HG03280 (cell line): ENCODE measurements around the gene NMNAT3.

Experiments used
- ATAC-seq: cut with Tn5 transposase; IDR thresholded peaks from one replicate; pipeline ENCODE4 v1.9.1; 2021; ENCODE audit warnings: mild to moderate bottlenecking, moderate library complexity; ENCODE audit not compliant: unreplicated experiment

The NMNAT3 gene

GRCh38 chr3:139524841-139525636 lies 152.7 kb downstream of the NMNAT3 start:
- ATAC-seq = no peak

GRCh38 chr3:139523718-139524117 lies 154.1 kb downstream of the NMNAT3 start:
- no peak for ATAC-seq

GRCh38 chr3:139523166-139523565 lies 154.6 kb downstream of the NMNAT3 start:
- ATAC-seq = no peak

- no peak for ATAC-seq
These were observed 155.4 kb downstream of the NMNAT3 start for GRCh38 chr3:139522421-139522820.

GRCh38 chr3:139521816-139522215 lies 156.0 kb downstream of the NMNAT3 start:
- ATAC-seq = no peak

GRCh38 chr3:139521144-139521543 lies 156.6 kb downstream of the NMNAT3 start:
- no peak for ATAC-seq

GRCh38 chr3:139519998-139520737 lies 157.6 kb downstream of the NMNAT3 start:
- ATAC-seq = no peak

GRCh38 chr3:139518926-139519842 lies 158.6 kb downstream of the NMNAT3 start:
- no peak for ATAC-seq

- ATAC-seq = no peak
These were observed 159.5 kb downstream of the NMNAT3 start for GRCh38 chr3:139518306-139518705.

GRCh38 chr3:139517321-139518065 lies 160.3 kb downstream of the NMNAT3 start:
- ATAC-seq = no peak

- ATAC-seq = no peak
These were observed 163.0 kb downstream of the NMNAT3 start for GRCh38 chr3:139514741-139515140.
